OCI-LY3 (cell line): Measurements from ENCODE around the gene SYTL5.

Source experiments
- CTCF ChIP-seq: fragments of 200-600, 300-600 bp; sonication (generic); IDR thresholded peaks from 2 replicates; pipeline ENCODE4 v1.5.1; 2014; ENCODE audit warnings: antibody characterized with exemption, low read length, low read depth
- EZH2phosphoT487 ChIP-seq: fragments of 200-600 bp; shearing (Covaris generic); IDR thresholded peaks from 2 replicates; pipeline ENCODE4 v1.6.1; 2018; ENCODE audit warnings: antibody characterized with exemption, mixed run types, low read depth

DNA sequence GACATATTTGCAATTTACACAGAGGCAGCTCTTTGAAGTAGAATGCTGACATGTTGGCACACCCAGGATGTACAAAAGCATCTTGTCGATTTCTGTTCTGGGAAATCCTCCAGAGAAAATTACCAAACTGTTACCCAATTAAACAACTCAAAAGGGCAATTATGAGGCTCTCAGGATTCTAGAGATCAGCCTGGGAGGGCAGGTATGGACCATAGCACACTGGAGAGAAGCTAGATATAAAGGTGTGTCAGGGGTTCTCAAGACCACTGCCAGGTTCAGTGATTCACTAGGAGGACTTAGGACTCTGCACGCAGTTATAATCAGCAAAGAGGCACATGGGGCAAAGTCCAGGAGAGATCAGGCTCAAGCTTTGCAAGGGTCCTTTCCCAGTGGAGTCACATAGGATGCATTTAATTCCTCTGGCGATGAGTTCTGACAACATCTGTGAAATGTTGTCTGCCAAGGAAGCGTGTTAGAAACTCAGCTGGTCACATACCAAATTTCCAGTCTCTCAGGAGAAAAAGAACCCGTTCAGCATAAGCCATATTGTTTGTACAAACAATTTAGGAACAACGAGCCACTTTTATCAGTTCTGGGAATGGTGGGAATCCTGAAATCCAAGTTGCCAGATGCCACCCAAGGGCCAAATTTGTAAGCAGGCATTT, 100.8 kb downstream of the SYTL5 start:
- TF ChIP-seq CTCF (no peak), EZH2phosphoT487 (no peak)
